Measurements from ENCODE around the gene TYRP1.
"Not testable (repeated sequence)": the region's sequence is repeated elsewhere in the genome, so short reads cannot be mapped to it uniquely, and the experiment has no call there.

TYRP1 gene

GRCh38 chr9:12693141-12693540 lies at the start of gene TYRP1:
Gene TYRP1 (plus strand): TSS chr9:12693385. CDS start chr9:12693997, 612 bp downstream.
- DNase-seq (ENCODE audit: low read depth, low spot score), result no peak

GRCh38 chr9:12643686-12644085 lies 49.5 kb upstream of the TYRP1 start:
- DNase-seq (ENCODE audit: low read depth, low spot score), result no peak

- no peak for DNase-seq (ENCODE audit: low read depth, low spot score)
Observed at GRCh38 chr9:12648925-12649324, 44.3 kb upstream of the TYRP1 start.

GRCh38 chr9:12651125-12651524 lies 42.1 kb upstream of the TYRP1 start:
- no peak for DNase-seq (ENCODE audit: low read depth, low spot score)

GRCh38 chr9:12652973-12653372 lies 40.2 kb upstream of the TYRP1 start:
- no peak for DNase-seq (ENCODE audit: low read depth, low spot score)

GRCh38 chr9:12656803-12657202 lies 36.4 kb upstream of the TYRP1 start:
- no peak for DNase-seq (ENCODE audit: low read depth, low spot score)

- DNase-seq (ENCODE audit: low read depth, low spot score), result no peak
Observed at GRCh38 chr9:12657233-12657632, 36.0 kb upstream of the TYRP1 start.

- no peak for DNase-seq (ENCODE audit: low read depth, low spot score)
Observed at GRCh38 chr9:12657998-12658397, 35.2 kb upstream of the TYRP1 start.

- DNase-seq (ENCODE audit: low read depth, low spot score), result no peak
Observed at GRCh38 chr9:12658531-12659209, 34.5 kb upstream of the TYRP1 start.

- no peak for DNase-seq (ENCODE audit: low read depth, low spot score)
Observed at GRCh38 chr9:12659220-12659619, 34.0 kb upstream of the TYRP1 start.

GRCh38 chr9:12666813-12667212 lies 26.4 kb upstream of the TYRP1 start:
- no peak for DNase-seq (ENCODE audit: low read depth, low spot score)

GRCh38 chr9:12667892-12668291 lies 25.3 kb upstream of the TYRP1 start:
- no peak for DNase-seq (ENCODE audit: low read depth, low spot score)

GRCh38 chr9:12670006-12670405 lies 23.2 kb upstream of the TYRP1 start:
- no peak for DNase-seq (ENCODE audit: low read depth, low spot score)

GRCh38 chr9:12674961-12675360 lies 18.2 kb upstream of the TYRP1 start:
- DNase-seq (ENCODE audit: low read depth, low spot score), result no peak

- not testable (repeated sequence) for DNase-seq (ENCODE audit: low read depth, low spot score)
Observed at GRCh38 chr9:12677462-12678126, 15.6 kb upstream of the TYRP1 start.

GRCh38 chr9:12680341-12680740 lies 12.8 kb upstream of the TYRP1 start:
- DNase-seq (ENCODE audit: low read depth, low spot score), result no peak

GRCh38 chr9:12680757-12681156 lies 12.4 kb upstream of the TYRP1 start:
- no peak for DNase-seq (ENCODE audit: low read depth, low spot score)

GRCh38 chr9:12681620-12682019 lies 11.6 kb upstream of the TYRP1 start:
- DNase-seq (ENCODE audit: low read depth, low spot score), result no peak

GRCh38 chr9:12684974-12685373 lies 8.2 kb upstream of the TYRP1 start:
- no peak for DNase-seq (ENCODE audit: low read depth, low spot score)

GRCh38 chr9:12689233-12689632 lies 4.0 kb upstream of the TYRP1 start:
- DNase-seq (ENCODE audit: low read depth, low spot score), result no peak

GRCh38 chr9:12694013-12694412 lies 828 bp downstream of the TYRP1 start:
- no peak for DNase-seq (ENCODE audit: low read depth, low spot score)

- DNase-seq (ENCODE audit: low read depth, low spot score), result no peak
Observed at GRCh38 chr9:12695474-12695873, 2.3 kb downstream of the TYRP1 start.

- DNase-seq (ENCODE audit: low read depth, low spot score), result no peak
Observed at GRCh38 chr9:12696931-12697622, 3.9 kb downstream of the TYRP1 start.

Measured in brain pericyte (primary cell).